Fibroblast of lung (primary cell): Measurements from ENCODE around the gene CLIC1. TPM values are rescaled to one million over a fixed set of nuclear protein-coding genes. Genes with fewer than 3 reads are reported as not detected.

Source experiments
- DNase-seq, 2 donors: peaks; one replicate each; pipeline versions ENCODE4 v3.0.0 to v3.0.0-alpha.2; 2010; ENCODE audit warnings: low read depth in 2 of 2
- H2AFZ ChIP-seq: 2 replicates; pipeline ENCODE4 v1.5.1; 2012; ENCODE audit warnings: low read length, control low read depth, inconsistent platforms
- H3K27ac ChIP-seq: 2 replicates; pipeline ENCODE4 v1.5.1; 2011; ENCODE audit warnings: low read length, control low read depth; ENCODE audit not compliant: insufficient read depth
- H3K27me3 ChIP-seq: 2 replicates; pipeline ENCODE4 v1.5.1; 2011; ENCODE audit warnings: mild to moderate bottlenecking, low read length; ENCODE audit not compliant: control insufficient read depth, insufficient read depth
- H3K36me3 ChIP-seq: 2 replicates; pipeline ENCODE4 v1.5.1; 2011; ENCODE audit warnings: low read length; ENCODE audit not compliant: control insufficient read depth, insufficient read depth
- H3K4me1 ChIP-seq: 2 replicates; pipeline ENCODE4 v1.5.1; 2011; ENCODE audit warnings: low read length; ENCODE audit not compliant: control insufficient read depth, insufficient read depth; ENCODE audit errors: extremely low read depth
- H3K4me2 ChIP-seq: 2 replicates; pipeline ENCODE4 v1.5.1; 2011; ENCODE audit warnings: low read length, control low read depth; ENCODE audit not compliant: insufficient read depth; ENCODE audit errors: extremely low read depth
- H3K4me3 ChIP-seq, 4 experiments: fragments of 200-600 bp in 1 of 4; sonication (generic) in 1 of 4; replicated peaks in 1 of 4; 2 replicates each; pipeline ENCODE4 v1.5.1; 2011 to 2016; ENCODE audit warnings: low read length in 4 of 4, low read depth in 3 of 4, mild to moderate bottlenecking in 3 of 4, control low read depth in 2 of 4, inconsistent platforms in 1 of 4, mixed read lengths in 1 of 4; ENCODE audit not compliant: insufficient read depth in 1 of 4; ENCODE audit errors: control extremely low read depth in 1 of 4
- H3K79me2 ChIP-seq: 2 replicates; pipeline ENCODE4 v1.5.1; 2012; ENCODE audit warnings: mild to moderate bottlenecking, low read length, inconsistent platforms; ENCODE audit not compliant: control insufficient read depth, insufficient read depth
- H3K9ac ChIP-seq: 2 replicates; pipeline ENCODE4 v1.5.1; 2011; ENCODE audit warnings: mild to moderate bottlenecking, low read length, control low read depth; ENCODE audit not compliant: insufficient read depth
- H3K9me3 ChIP-seq: 2 replicates; pipeline ENCODE4 v1.5.1; 2012; ENCODE audit warnings: low read depth, low read length; ENCODE audit not compliant: control insufficient read depth, insufficient read depth
- H4K20me1 ChIP-seq: 2 replicates; pipeline ENCODE4 v1.5.1; 2011; ENCODE audit warnings: low read length; ENCODE audit not compliant: control insufficient read depth, insufficient read depth; ENCODE audit errors: extremely low read depth
- CTCF ChIP-seq, 2 donors: IDR thresholded peaks in 1 of 2; conservative IDR thresholded peaks in 1 of 2; 1 replicate in 1 of 2; 2 replicates in 1 of 2; pipeline ENCODE4 v1.5.1; 2011 to 2012; ENCODE audit warnings: low read length in 2 of 2, control low read depth in 1 of 2, inconsistent platforms in 1 of 2, low read depth in 1 of 2, mild to moderate bottlenecking in 1 of 2
- EZH2 ChIP-seq: IDR thresholded peaks from 2 replicates; pipeline ENCODE4 v1.5.1; 2012; ENCODE audit warnings: low read length, control low read depth, mild to moderate bottlenecking; ENCODE audit errors: missing control alignments
- polyA plus RNA-seq, 2 donors: library from polyadenylated mRNA; depleted of rRNA in 1 of 2; stranded (reverse) in 1 of 2; unstranded in 1 of 2; fragments of >200 nt; gene quantifications; 2 replicates each; pipeline ENCODE4 v1.2.1, GENCODE V29; 2011 to 2012; ENCODE audit warnings: missing spikeins in 1 of 2
- total RNA-seq: library from RNA; depleted of rRNA; stranded (reverse); fragments of >200 nt; gene quantifications from 2 replicates; pipeline ENCODE4 v1.2.1, GENCODE V29; 2014

Gene CLIC1
- total and polyA plus RNA-seq, 2 donors (not counting 1 experiment from before 2014, with no cell fraction given) = 615 to 639 TPM

GRCh38 chr6:31782126-31782855, 46.0 kb upstream of the CLIC1 start:
- no peak for DNase-seq

DNA sequence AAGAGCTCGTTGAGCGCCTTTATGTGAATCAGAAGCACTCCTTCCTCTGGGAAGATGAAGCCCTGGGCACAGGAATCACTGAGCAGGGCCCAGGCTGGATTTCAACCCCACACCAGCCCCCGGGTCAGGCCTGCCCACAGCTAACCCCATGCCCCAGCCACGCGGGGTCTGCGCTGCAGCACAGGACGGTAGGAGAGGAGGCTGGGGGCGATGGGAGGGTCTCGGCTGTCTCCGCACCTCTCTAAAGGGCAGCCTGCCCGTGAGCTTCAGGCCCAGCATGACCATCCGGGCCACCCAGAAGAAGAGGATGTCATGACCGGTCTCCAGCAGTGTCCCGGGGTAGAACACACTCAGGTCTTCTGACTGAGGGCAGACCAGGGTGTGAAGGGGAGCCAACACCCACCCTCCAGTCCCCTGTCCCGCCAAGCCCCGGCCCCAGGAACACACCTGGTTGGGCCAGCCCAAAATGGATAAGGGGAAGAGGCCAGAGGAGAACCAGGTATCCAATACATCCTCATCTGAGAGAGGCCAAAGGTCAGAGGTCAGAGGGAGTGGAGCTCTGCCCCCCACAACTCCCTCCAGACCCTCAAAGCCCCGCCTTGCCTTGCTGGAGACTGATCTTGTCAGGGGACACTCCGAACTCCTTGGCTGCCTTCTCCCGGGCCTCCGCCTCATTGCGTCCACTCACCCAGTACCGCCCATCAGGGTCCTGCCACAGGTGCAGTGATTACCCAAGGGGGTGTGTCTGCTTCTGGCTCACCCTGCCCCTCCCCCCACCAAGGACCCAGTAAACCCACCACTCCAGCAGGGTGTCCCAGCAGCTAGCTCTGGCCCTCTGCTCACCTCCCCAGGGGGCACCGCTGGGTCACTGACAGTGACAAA, 45.2 kb upstream of the CLIC1 start:
- TF ChIP-seq CTCF (conservative IDR thresholded peaks at IDR 0.05 in 1 of 2, IDR thresholded peaks at IDR 0.05 in 1 of 2; ENCODE audit: low read depth in 1 of 2, low read length in 2 of 2) = no peak
- no peak for TF ChIP-seq EZH2
- Histone ChIP-seq H3K36me3 (peaks cover 27% of the 10 kb centered on the region), H2AFZ (no peak overlapping the region), H3K27ac (no peak overlapping the region), H3K79me2 (no peaks in the 10 kb centered on the region), H3K4me3 (no peak overlapping the region), H3K9me3 (no peaks in the 10 kb centered on the region), H3K27me3 (no peaks in the 10 kb centered on the region), H3K4me2 (no peak overlapping the region), H3K9ac (no peak overlapping the region), H3K4me1 (peaks cover 7% of the 10 kb centered on the region), H4K20me1 (no peaks in the 10 kb centered on the region)
- DNase-seq = no peak

More at GRCh38 chr6:31782126-31782855, 46.0 kb upstream of the CLIC1 start:
- Histone ChIP-seq H3K4me1 (peaks cover 2% of the 10 kb centered on the region), H2AFZ (no peak overlapping the region), H3K4me3 (no peak overlapping the region), H3K9me3 (no peaks in the 10 kb centered on the region), H3K9ac (no peak overlapping the region), H3K27ac (no peak overlapping the region), H3K36me3 (peaks cover 27% of the 10 kb centered on the region), H3K27me3 (no peaks in the 10 kb centered on the region), H3K79me2 (no peaks in the 10 kb centered on the region), H4K20me1 (no peaks in the 10 kb centered on the region), H3K4me2 (no peak overlapping the region)
- TF ChIP-seq EZH2 = no peak
- TF ChIP-seq CTCF (conservative IDR thresholded peaks at IDR 0.05 in 1 of 2, IDR thresholded peaks at IDR 0.05 in 1 of 2; ENCODE audit: low read depth in 1 of 2, low read length in 2 of 2) = no peak

- H3K36me3 ChIP-seq = peaks cover 27% of the 10 kb centered on the region
- no peak overlapping the region for H3K27ac ChIP-seq
- no peak overlapping the region for H3K9ac ChIP-seq
These were observed 44.3 kb upstream of the CLIC1 start for GRCh38 chr6:31780507-31781243.

More at GRCh38 chr6:31780507-31781243, 44.3 kb upstream of the CLIC1 start:
- Histone ChIP-seq H3K4me2 (no peak overlapping the region), H4K20me1 (no peaks in the 10 kb centered on the region), H2AFZ (no peak overlapping the region), H3K4me3 (no peak overlapping the region), H3K9me3 (no peaks in the 10 kb centered on the region), H3K27me3 (no peaks in the 10 kb centered on the region), H3K79me2 (no peaks in the 10 kb centered on the region), H3K4me1 (peaks cover 7% of the 10 kb centered on the region)
- TF ChIP-seq EZH2 (no peak), CTCF (conservative IDR thresholded peaks at IDR 0.05 in 1 of 2, IDR thresholded peaks at IDR 0.05 in 1 of 2; ENCODE audit: low read depth in 1 of 2, low read length in 2 of 2) (no peak)
- no peak for DNase-seq
